IMR-90 (cell line): ENCODE data around the gene KCNAB2. TPM values are rescaled to one million over a fixed set of nuclear protein-coding genes. Genes with fewer than 3 reads are reported as not detected.

Source experiments
- ATAC-seq: fragments of 200-7000 bp; cut with Tn5 transposase; 2 replicates; pipeline ENCODE4 v1.9.1; 2020; ENCODE audit warnings: low read depth, mild to moderate bottlenecking, moderate library complexity
- BruUV-seq: library from RNA; stranded (reverse); fragments of 400-500 nt; replicated peaks from 2 replicates; lab custom pipeline; 2021; lab: Mats Ljungman, UMichigan
- CTCF ChIA-PET: fragments of 300-600 bp; formaldehyde crosslinking; extraction: SDS; loops from one replicate; lab custom pipeline; 2021; ENCODE audit warnings: antibody characterized with exemption; lab: Yijun Ruan, JAX
- POLR2A ChIA-PET: fragments of 300-600 bp; sonication (Branson Sonifier 250); formaldehyde crosslinking; loops from one replicate; lab custom pipeline; 2022; ENCODE audit warnings: antibody characterized with exemption; ENCODE audit not compliant: unreplicated experiment; lab: Charles Lee
- DNase-seq: peaks from one replicate; pipeline ENCODE4 v3.0.0; 2013
- H2AFZ ChIP-seq: replicated peaks from 2 replicates; pipeline ENCODE3; 2013; ENCODE audit warnings: low read length, mild to moderate bottlenecking; ENCODE audit not compliant: poor library complexity
- H2AK5ac ChIP-seq: 2 replicates; pipeline ENCODE4 v1.6.1; 2013; ENCODE audit warnings: low read depth, low read length, inconsistent platforms
- H2AK9ac ChIP-seq: replicated peaks from 2 replicates; pipeline ENCODE3; 2013; ENCODE audit warnings: mild to moderate bottlenecking, low read depth, low read length, moderate library complexity; ENCODE audit not compliant: poor library complexity
- H2BK120ac ChIP-seq: 2 replicates; pipeline ENCODE4 v1.6.1; 2013; ENCODE audit warnings: low read depth, low read length, inconsistent platforms
- H2BK15ac ChIP-seq: 3 replicates; pipeline ENCODE4 v1.6.1; 2013; ENCODE audit warnings: low read depth, low read length, inconsistent platforms
- H2BK20ac ChIP-seq: 2 replicates; pipeline ENCODE4 v1.6.1; 2013; ENCODE audit warnings: low read depth, mild to moderate bottlenecking, inconsistent platforms, low read length, moderate library complexity
- H2BK5ac ChIP-seq: 2 replicates; pipeline ENCODE4 v1.6.1; 2013; ENCODE audit warnings: mild to moderate bottlenecking, low read depth, low read length, inconsistent platforms; ENCODE audit not compliant: poor library complexity, severe bottlenecking
- H3K14ac ChIP-seq: replicated peaks from 2 replicates; pipeline ENCODE4 v1.6.1; 2013; ENCODE audit warnings: low read depth, low read length, inconsistent platforms
- H3K18ac ChIP-seq: 2 replicates; pipeline ENCODE4 v1.6.1; 2013; ENCODE audit warnings: low read depth, low read length, control low read depth
- H3K23ac ChIP-seq: 2 replicates; pipeline ENCODE4 v1.6.1; 2013; ENCODE audit warnings: low read depth, low read length, inconsistent platforms
- H3K27ac ChIP-seq: 2 replicates; pipeline ENCODE4 v1.5.1; 2013; ENCODE audit warnings: mild to moderate bottlenecking, control low read depth, low read length; ENCODE audit not compliant: insufficient read depth
- H3K27me3 ChIP-seq: 2 replicates; pipeline ENCODE4 v1.6.1; 2013; ENCODE audit warnings: low read length; ENCODE audit not compliant: control insufficient read depth, insufficient read depth
- H3K36me3 ChIP-seq: 2 replicates; pipeline ENCODE4 v1.6.1; 2013; ENCODE audit warnings: low read length, mixed read lengths; ENCODE audit not compliant: control insufficient read depth, insufficient read depth
- H3K4ac ChIP-seq: 2 replicates; pipeline ENCODE4 v1.6.1; 2013; ENCODE audit warnings: low read depth, low read length, inconsistent platforms
- H3K4me1 ChIP-seq: 2 replicates; pipeline ENCODE4 v1.6.1; 2013; ENCODE audit warnings: low read length, mixed read lengths; ENCODE audit not compliant: control insufficient read depth, insufficient read depth
- H3K4me2 ChIP-seq: 2 replicates; pipeline ENCODE4 v1.6.1; 2013; ENCODE audit warnings: low read depth, mild to moderate bottlenecking, control low read depth, low read length, moderate library complexity
- H3K4me3 ChIP-seq: 2 replicates; pipeline ENCODE4 v1.5.1; 2013; ENCODE audit warnings: low read depth, mild to moderate bottlenecking, control low read depth, low read length, moderate library complexity; ENCODE audit not compliant: insufficient read depth
- H3K56ac ChIP-seq: 2 replicates; pipeline ENCODE4 v1.6.1; 2013; ENCODE audit warnings: low read length, inconsistent platforms; ENCODE audit not compliant: insufficient read depth; ENCODE audit errors: extremely low read depth
- H3K79me1 ChIP-seq, 2 experiments: 2 replicates each; pipeline ENCODE4 v1.6.1; 2013; ENCODE audit warnings: low read length in 2 of 2, inconsistent platforms in 1 of 2, low read depth in 1 of 2
- H3K9ac ChIP-seq: 2 replicates; pipeline ENCODE4 v1.6.1; 2013; ENCODE audit warnings: low read depth, low read length, control low read depth
- H3K9me1 ChIP-seq: 2 replicates; pipeline ENCODE4 v1.6.1; 2013; ENCODE audit warnings: low read length, inconsistent platforms; ENCODE audit not compliant: insufficient read depth
- H3K9me3 ChIP-seq: 2 replicates; pipeline ENCODE4 v1.6.1; 2013; ENCODE audit warnings: low read length; ENCODE audit not compliant: control insufficient read depth, insufficient read depth
- H4K20me1 ChIP-seq: 2 replicates; pipeline ENCODE4 v1.6.1; 2013; ENCODE audit warnings: low read length, inconsistent platforms; ENCODE audit not compliant: insufficient read depth
- H4K5ac ChIP-seq: 2 replicates; pipeline ENCODE4 v1.6.1; 2013; ENCODE audit warnings: mild to moderate bottlenecking, low read depth, low read length, control low read depth
- H4K8ac ChIP-seq, 2 experiments: 2 replicates each; pipeline ENCODE4 v1.6.1; 2013; ENCODE audit warnings: low read depth in 2 of 2, low read length in 2 of 2, control low read depth in 1 of 2, inconsistent platforms in 1 of 2
- H4K91ac ChIP-seq: 2 replicates; pipeline ENCODE4 v1.6.1; 2013; ENCODE audit warnings: low read depth, low read length, inconsistent platforms; ENCODE audit not compliant: insufficient read depth
- BHLHE40 ChIP-seq: fragments of 150-350 bp; IDR thresholded peaks from 2 replicates; pipeline ENCODE4 v1.6.1; 2016; ENCODE audit warnings: mild to moderate bottlenecking, low read depth, low read length
- ELK1 ChIP-seq: fragments of 150-350 bp; IDR thresholded peaks from 2 replicates; pipeline ENCODE4 v1.6.1; 2016; ENCODE audit warnings: low read depth, mild to moderate bottlenecking, low read length, moderate library complexity, borderline replicate concordance
- NFE2L2 ChIP-seq: fragments of 150-350 bp; IDR thresholded peaks from 2 replicates; pipeline ENCODE4 v1.6.1; 2016; ENCODE audit warnings: low read depth, mild to moderate bottlenecking, low read length
- WGBS, 2 experiments: methylation state at CpG; one replicate each; pipeline versions ENCODE4 v1.1.5 to v1.1.7; 2013; ENCODE audit warnings: missing lambda C conversion rate in 2 of 2; ENCODE audit not compliant: insufficient read length in 1 of 2; ENCODE audit errors: extremely low coverage in 2 of 2; 5-methylcytosine and 5-hydroxymethylcytosine counted together
- dilution Hi-C: fragments of 300-500 bp; cut with HindIII; formaldehyde crosslinking; loops from one replicate; pipeline ENCODE4 v1.14.3; 2018; ENCODE audit warnings: low sequenced_read_pairs; ENCODE audit not compliant: unreplicated experiment
- in situ Hi-C: fragments of 300-500 bp; cut with MboI; formaldehyde crosslinking; loops from 3 replicates; pipeline ENCODE4 v1.14.3; 2019; ENCODE audit warnings: low sequenced_read_pairs, inconsistent platforms, mixed read lengths
- intact Hi-C: fragments of 100-400 bp; cut with micrococcal nuclease; formaldehyde crosslinking; loops from 2 replicates; pipeline ENCODE4 v1.10.0; 2022
- polyA plus RNA-seq, 3 experiments: library from polyadenylated mRNA; depleted of rRNA; stranded (reverse); fragments of >200 nt; gene quantifications; 2 replicates each; pipeline ENCODE4 v1.2.3, GENCODE V29; 2012; ENCODE audit warnings: low replicate concordance in 1 of 3
- total RNA-seq: library from RNA; depleted of rRNA; stranded (reverse); fragments of >200 nt; gene quantifications from 2 replicates; pipeline ENCODE4 v1.2.3, GENCODE V29; 2012

KCNAB2 gene
- total and polyA plus RNA-seq, 2 of the 4 experiments (the other 2 are of a cell fraction) = 1.3 to 4.2 TPM

- in situ Hi-C loops = no loop called here
Measured at GRCh38 chr1:6073480-6074053, 27.9 kb downstream of the KCNAB2 start.

More at GRCh38 chr1:6073480-6074053, 27.9 kb downstream of the KCNAB2 start:
- ATAC-seq = no peak
- H2AFZ ChIP-seq = no peak overlapping the region
- H4K91ac ChIP-seq = no peak overlapping the region
- no peaks in the 10 kb centered on the region for H4K20me1 ChIP-seq
- H3K14ac ChIP-seq = no peak overlapping the region
- H3K36me3 ChIP-seq = no peaks in the 10 kb centered on the region
- no peak overlapping the region for H2AK5ac ChIP-seq
- no peak overlapping the region for H2BK120ac ChIP-seq
- peaks cover 3% of the 10 kb centered on the region; the same call in 1 of the 2 replicates for H3K27me3 ChIP-seq
- H4K5ac ChIP-seq = no peak overlapping the region
- H3K27ac ChIP-seq = no peak overlapping the region
- no peak overlapping the region for H3K4me2 ChIP-seq
- no peaks in the 10 kb centered on the region for H3K9me1 ChIP-seq
- no peak for DNase-seq
- H3K23ac ChIP-seq = no peak overlapping the region
- TF ChIP-seq BHLHE40 (no peak), ELK1 (no peak), NFE2L2 (no peak)
- no peak overlapping the region for H2BK20ac ChIP-seq
- no peaks in the 10 kb centered on the region for H3K4me1 ChIP-seq
- WGBS, 2 experiments = 82% methylated on average over 7 of the region's 15 CpGs; no CpG with 5 or more reads in 1 of the 2 experiments
- intact Hi-C loops = no loop called here
- no TSS peak for BruUV-seq
- no peak overlapping the region for H4K8ac ChIP-seq
- no peak overlapping the region for H3K4me3 ChIP-seq
- dilution Hi-C loops = no loop called here
- H2AK9ac ChIP-seq = no peak overlapping the region
- H3K56ac ChIP-seq = no peak overlapping the region
- CTCF ChIA-PET = no interaction called here
- no peaks in the 10 kb centered on the region for H3K9me3 ChIP-seq
- H3K18ac ChIP-seq = no peak overlapping the region
- POLR2A ChIA-PET = no interaction called here
- H2BK5ac ChIP-seq = no peak overlapping the region
- no peak overlapping the region for H2BK15ac ChIP-seq
- no peaks in the 10 kb centered on the region for H3K79me1 ChIP-seq
- no peak overlapping the region for H3K4ac ChIP-seq
- H3K9ac ChIP-seq = no peak overlapping the region
